Measurements from ENCODE around the gene CHRNA4. TPM values are rescaled to one million over a fixed set of nuclear protein-coding genes. Genes with fewer than 3 reads are reported as not detected.

CHRNA4 gene
- total and polyA plus RNA-seq, 2 of the 13 experiments (the other 11 are each of a cell fraction or from before 2014, with no cell fraction given): not detected

DNA sequence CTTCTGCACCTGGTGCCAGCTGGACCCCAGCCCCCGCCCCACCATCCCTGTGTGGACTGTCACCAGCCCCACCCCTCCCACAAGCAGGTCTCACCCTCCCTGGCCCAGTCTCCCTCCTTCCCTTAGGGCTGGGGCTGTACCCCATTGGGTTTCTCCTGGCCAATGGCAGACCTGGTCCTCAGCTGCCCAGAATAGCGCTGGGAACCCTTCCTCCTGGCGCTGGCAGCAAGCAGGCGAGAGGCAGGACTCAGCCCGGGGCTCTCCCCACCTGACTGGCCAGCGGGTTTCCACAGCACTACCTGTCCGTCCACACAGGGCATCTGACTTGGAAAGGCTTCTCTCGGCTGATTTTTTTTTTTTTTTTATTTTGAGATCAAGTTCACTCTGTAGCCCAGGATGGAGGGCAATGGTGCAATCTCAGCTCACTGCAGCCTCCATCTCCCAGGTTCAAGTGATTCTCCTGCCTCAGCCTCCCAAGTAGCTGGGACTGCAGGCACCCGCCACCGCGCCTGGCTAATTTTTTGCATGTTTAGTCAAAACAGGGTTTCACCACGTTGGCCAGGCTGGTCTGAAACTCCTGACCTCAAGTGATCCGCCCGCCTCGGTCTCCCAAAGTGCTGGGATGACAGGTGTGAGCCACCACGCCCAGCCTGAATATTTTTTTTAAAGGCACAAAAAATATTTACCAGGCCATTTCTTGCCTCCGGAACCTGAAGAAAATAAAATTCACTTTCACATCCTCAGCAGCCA is 21.6 kb upstream of the CHRNA4 start:
- Histone ChIP-seq H2AFZ (ENCODE audit: low read length) (no peak overlapping the region), H3K27ac (ENCODE audit: extremely low read length, insufficient read depth, low read length) (no peak overlapping the region), H3K4me2 (ENCODE audit: low read depth, low read length) (no peak overlapping the region), H3K4me3 (replicated peaks in 1 of 3; ENCODE audit: insufficient read depth in 1 of 3, low read depth in 2 of 3, low read length in 3 of 3) (no peak overlapping the region), H4K20me1 (ENCODE audit: insufficient read depth, low read length) (peaks cover 11% of the 10 kb centered on the region; the same call in 1 of the 2 replicates), H3K79me2 (ENCODE audit: insufficient read depth, low read length) (no peaks in the 10 kb centered on the region), H3K9me3 (ENCODE audit: low read length) (peaks cover 26% of the 10 kb centered on the region), H3K4me1 (ENCODE audit: insufficient read depth, low read length) (peaks cover 6% of the 10 kb centered on the region), H3K9ac (ENCODE audit: insufficient read depth, low read depth, low read length) (no peak overlapping the region), H3K36me3 (replicated peaks in 1 of 2; ENCODE audit: control insufficient read depth in 1 of 2, insufficient read depth in 2 of 2, low read length in 2 of 2) (no peaks in the 10 kb centered on the region), H3K27me3 (ENCODE audit: control insufficient read depth in 1 of 2, insufficient read depth in 2 of 2, low read length in 2 of 2) (peaks cover 8 to 32% of the 10 kb centered on the region in 2 experiments; a peak in 3 of 5 replicates)
- no TSS peak for BruUV-seq (replicated peaks)
- ChIA-PET CTCF (ENCODE audit: low intra/inter-chr PET ratio, low total read pairs) (interaction anchor here (2.0 to 3.8 kb wide), 2 partner anchors 73 to 75 kb away, joined by 6 to 69 read pairs; no protein-coding TSS in a partner anchor), POLR2A (no interaction called here)
- in situ Hi-C loops (cut with HindIII; ENCODE audit: extremely low pct_ligation_motif_present, low pct_unique_long_range_greater_than_20kb) (loop anchor here (5.0 kb wide), 1 partner anchor 75 kb away; no protein-coding TSS in a partner anchor), intact Hi-C loops (cut with micrococcal nuclease; ENCODE audit: unreplicated experiment) (loop anchor here (1.0 kb wide), 1 partner anchor 73 kb away; no protein-coding TSS in a partner anchor)
- FAIRE-seq: no peak
- ATAC-seq: no peak
- no peak for TF ChIP-seq ZNF230 (CRISPR knock-in tag; IDR thresholded peaks at IDR 0.05)
- TF ChIP-seq, protein P1, sequence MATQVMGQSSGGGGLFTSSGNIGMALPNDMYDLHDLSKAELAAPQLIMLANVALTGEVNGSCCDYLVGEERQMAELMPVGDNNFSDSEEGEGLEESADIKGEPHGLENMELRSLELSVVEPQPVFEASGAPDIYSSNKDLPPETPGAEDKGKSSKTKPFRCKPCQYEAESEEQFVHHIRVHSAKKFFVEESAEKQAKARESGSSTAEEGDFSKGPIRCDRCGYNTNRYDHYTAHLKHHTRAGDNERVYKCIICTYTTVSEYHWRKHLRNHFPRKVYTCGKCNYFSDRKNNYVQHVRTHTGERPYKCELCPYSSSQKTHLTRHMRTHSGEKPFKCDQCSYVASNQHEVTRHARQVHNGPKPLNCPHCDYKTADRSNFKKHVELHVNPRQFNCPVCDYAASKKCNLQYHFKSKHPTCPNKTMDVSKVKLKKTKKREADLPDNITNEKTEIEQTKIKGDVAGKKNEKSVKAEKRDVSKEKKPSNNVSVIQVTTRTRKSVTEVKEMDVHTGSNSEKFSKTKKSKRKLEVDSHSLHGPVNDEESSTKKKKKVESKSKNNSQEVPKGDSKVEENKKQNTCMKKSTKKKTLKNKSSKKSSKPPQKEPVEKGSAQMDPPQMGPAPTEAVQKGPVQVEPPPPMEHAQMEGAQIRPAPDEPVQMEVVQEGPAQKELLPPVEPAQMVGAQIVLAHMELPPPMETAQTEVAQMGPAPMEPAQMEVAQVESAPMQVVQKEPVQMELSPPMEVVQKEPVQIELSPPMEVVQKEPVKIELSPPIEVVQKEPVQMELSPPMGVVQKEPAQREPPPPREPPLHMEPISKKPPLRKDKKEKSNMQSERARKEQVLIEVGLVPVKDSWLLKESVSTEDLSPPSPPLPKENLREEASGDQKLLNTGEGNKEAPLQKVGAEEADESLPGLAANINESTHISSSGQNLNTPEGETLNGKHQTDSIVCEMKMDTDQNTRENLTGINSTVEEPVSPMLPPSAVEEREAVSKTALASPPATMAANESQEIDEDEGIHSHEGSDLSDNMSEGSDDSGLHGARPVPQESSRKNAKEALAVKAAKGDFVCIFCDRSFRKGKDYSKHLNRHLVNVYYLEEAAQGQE (IDR thresholded peaks at IDR 0.05; ENCODE audit: borderline replicate concordance in 1 of 2, low read depth in 1 of 2, low read length in 2 of 2): no peak
- TF ChIP-seq ZBTB21 (CRISPR knock-in tag; IDR thresholded peaks at IDR 0.05): no peak
- TF ChIP-seq, protein P2, sequence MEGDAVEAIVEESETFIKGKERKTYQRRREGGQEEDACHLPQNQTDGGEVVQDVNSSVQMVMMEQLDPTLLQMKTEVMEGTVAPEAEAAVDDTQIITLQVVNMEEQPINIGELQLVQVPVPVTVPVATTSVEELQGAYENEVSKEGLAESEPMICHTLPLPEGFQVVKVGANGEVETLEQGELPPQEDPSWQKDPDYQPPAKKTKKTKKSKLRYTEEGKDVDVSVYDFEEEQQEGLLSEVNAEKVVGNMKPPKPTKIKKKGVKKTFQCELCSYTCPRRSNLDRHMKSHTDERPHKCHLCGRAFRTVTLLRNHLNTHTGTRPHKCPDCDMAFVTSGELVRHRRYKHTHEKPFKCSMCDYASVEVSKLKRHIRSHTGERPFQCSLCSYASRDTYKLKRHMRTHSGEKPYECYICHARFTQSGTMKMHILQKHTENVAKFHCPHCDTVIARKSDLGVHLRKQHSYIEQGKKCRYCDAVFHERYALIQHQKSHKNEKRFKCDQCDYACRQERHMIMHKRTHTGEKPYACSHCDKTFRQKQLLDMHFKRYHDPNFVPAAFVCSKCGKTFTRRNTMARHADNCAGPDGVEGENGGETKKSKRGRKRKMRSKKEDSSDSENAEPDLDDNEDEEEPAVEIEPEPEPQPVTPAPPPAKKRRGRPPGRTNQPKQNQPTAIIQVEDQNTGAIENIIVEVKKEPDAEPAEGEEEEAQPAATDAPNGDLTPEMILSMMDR (CRISPR knock-in tag; IDR thresholded peaks at IDR 0.05): 0 out of 2 replicates have a peak, but pooled peaks have one; percentile 2
- no peak for TF ChIP-seq FOXK2 (IDR thresholded peaks at IDR 0.05)
- WGBS (ENCODE audit: low lambda C conversion rate): 21% methylated on average over 17 of the region's 17 CpGs
- DNase-seq (ENCODE audit: low spot score): no peak
